HepG2 (cell line): ENCODE data around the gene APOC3. TPM values are rescaled to one million over a fixed set of nuclear protein-coding genes. Genes with fewer than 3 reads are reported as not detected.

ENCODE experiments used
- BRCA1 ChIP-seq: sonication (generic); formaldehyde crosslinking; IDR thresholded peaks from 2 replicates; pipeline ENCODE4 v1.4.0; 2020; ENCODE audit warnings: missing genetic modification reagents
- CENPX ChIP-seq: sonication (generic); formaldehyde crosslinking; IDR thresholded peaks from 2 replicates; pipeline ENCODE4 v1.9.0; 2021; ENCODE audit warnings: mild to moderate bottlenecking, missing genetic modification reagents, moderate library complexity
- CHD4 ChIP-seq: fragments of 200-600 bp; sonication (generic); IDR thresholded peaks from 2 replicates; pipeline ENCODE4 v1.7.0; 2017; ENCODE audit warnings: mild to moderate bottlenecking, low read length, borderline replicate concordance
- GFI1 ChIP-seq: sonication (generic); formaldehyde crosslinking; IDR thresholded peaks from 2 replicates; pipeline ENCODE4 v1.5.0; 2020; ENCODE audit warnings: missing genetic modification reagents, mild to moderate bottlenecking, borderline replicate concordance
- HDAC6 ChIP-seq: fragments of 200-600 bp; sonication (generic); IDR thresholded peaks from 2 replicates; pipeline ENCODE4 v1.7.0; 2017; ENCODE audit warnings: mild to moderate bottlenecking, antibody characterized with exemption, low read length, low read depth
- KMT2A ChIP-seq: sonication (generic); formaldehyde crosslinking; IDR thresholded peaks from 2 replicates; pipeline ENCODE4 v1.4.0; 2020; ENCODE audit warnings: missing genetic modification reagents
- NKX3-1 ChIP-seq: sonication (generic); formaldehyde crosslinking; IDR thresholded peaks from 2 replicates; pipeline ENCODE4 v1.5.0; 2020; ENCODE audit warnings: missing genetic modification reagents
- SNAPC2 ChIP-seq: sonication (generic); formaldehyde crosslinking; IDR thresholded peaks from 2 replicates; pipeline ENCODE4 v1.8.1; 2022; ENCODE audit warnings: mild to moderate bottlenecking, missing genetic modification reagents
- XBP1 ChIP-seq: sonication (generic); formaldehyde crosslinking; IDR thresholded peaks from 2 replicates; pipeline ENCODE4 v1.5.0; 2020; ENCODE audit warnings: missing genetic modification reagents
- ZC3H13 ChIP-seq: sonication (generic); formaldehyde crosslinking; IDR thresholded peaks from 2 replicates; pipeline ENCODE4 v1.8.1; 2023; ENCODE audit warnings: mild to moderate bottlenecking, missing genetic modification reagents, moderate library complexity
- ZNF296 ChIP-seq: sonication (generic); formaldehyde crosslinking; conservative IDR thresholded peaks from 2 replicates; pipeline ENCODE4 v1.5.0; 2020; ENCODE audit warnings: mild to moderate bottlenecking, missing genetic modification reagents
- ZNF44 ChIP-seq: sonication (generic); formaldehyde crosslinking; IDR thresholded peaks from 2 replicates; pipeline ENCODE4 v1.5.1; 2020; ENCODE audit warnings: mild to moderate bottlenecking, missing genetic modification reagents
- ZNF441 ChIP-seq: sonication (generic); formaldehyde crosslinking; IDR thresholded peaks from 2 replicates; pipeline ENCODE4 v1.7.0; 2021; ENCODE audit warnings: missing genetic modification reagents, borderline replicate concordance
- polyA plus RNA-seq, 8 experiments: library from polyadenylated mRNA; depleted of rRNA in 3 of 8; stranded (reverse) in 7 of 8; unstranded in 1 of 8; fragments of >200 nt; fragmentation: Illumina TruSeq in 4 of 8; extraction: Trizol in 4 of 8; gene quantifications; 2 replicates each; pipeline versions ENCODE4 v1.2.1 to v1.2.3, GENCODE V29; 2011 to 2016; ENCODE audit warnings: low read depth in 4 of 8, missing spikeins in 1 of 8, mixed read lengths in 1 of 8; ENCODE audit not compliant: insufficient read depth in 1 of 8
- total RNA-seq, 5 experiments: library from RNA; depleted of rRNA; stranded (reverse); fragments of >200 nt; fragmentation: Illumina TruSeq; extraction: Trizol; gene quantifications; 2 replicates each; pipeline ENCODE4 v1.2.3, GENCODE V29; 2016; ENCODE audit warnings: low read depth in 1 of 5
- TF ChIP-seq, protein P1 (sequence below): sonication (generic); formaldehyde crosslinking; IDR thresholded peaks from 2 replicates; pipeline ENCODE4 v1.9.0; 2022; ENCODE audit warnings: low read depth, missing genetic modification reagents
- TF ChIP-seq, protein P2 (sequence below): sonication (generic); formaldehyde crosslinking; IDR thresholded peaks from 2 replicates; pipeline ENCODE4 v1.5.0; 2020; ENCODE audit warnings: mild to moderate bottlenecking, missing genetic modification reagents
- TF ChIP-seq, protein P3 (sequence below): sonication (generic); formaldehyde crosslinking; IDR thresholded peaks from 2 replicates; pipeline ENCODE4 v1.5.0; 2020; ENCODE audit warnings: mild to moderate bottlenecking, missing genetic modification reagents
- TF ChIP-seq, protein P4 (sequence below): sonication (generic); formaldehyde crosslinking; IDR thresholded peaks from 2 replicates; pipeline ENCODE4 v1.9.0; 2021; ENCODE audit warnings: missing genetic modification reagents, borderline replicate concordance
- TF ChIP-seq, protein P5 (sequence below): sonication (generic); formaldehyde crosslinking; IDR thresholded peaks from 2 replicates; pipeline ENCODE4 v1.8.0; 2023; ENCODE audit warnings: mild to moderate bottlenecking, missing genetic modification reagents

The APOC3 gene
- total and polyA plus RNA-seq, 2 of the 13 experiments (the other 11 are each of a cell fraction or from before 2014, with no cell fraction given): 314 to 687 TPM

DNA sequence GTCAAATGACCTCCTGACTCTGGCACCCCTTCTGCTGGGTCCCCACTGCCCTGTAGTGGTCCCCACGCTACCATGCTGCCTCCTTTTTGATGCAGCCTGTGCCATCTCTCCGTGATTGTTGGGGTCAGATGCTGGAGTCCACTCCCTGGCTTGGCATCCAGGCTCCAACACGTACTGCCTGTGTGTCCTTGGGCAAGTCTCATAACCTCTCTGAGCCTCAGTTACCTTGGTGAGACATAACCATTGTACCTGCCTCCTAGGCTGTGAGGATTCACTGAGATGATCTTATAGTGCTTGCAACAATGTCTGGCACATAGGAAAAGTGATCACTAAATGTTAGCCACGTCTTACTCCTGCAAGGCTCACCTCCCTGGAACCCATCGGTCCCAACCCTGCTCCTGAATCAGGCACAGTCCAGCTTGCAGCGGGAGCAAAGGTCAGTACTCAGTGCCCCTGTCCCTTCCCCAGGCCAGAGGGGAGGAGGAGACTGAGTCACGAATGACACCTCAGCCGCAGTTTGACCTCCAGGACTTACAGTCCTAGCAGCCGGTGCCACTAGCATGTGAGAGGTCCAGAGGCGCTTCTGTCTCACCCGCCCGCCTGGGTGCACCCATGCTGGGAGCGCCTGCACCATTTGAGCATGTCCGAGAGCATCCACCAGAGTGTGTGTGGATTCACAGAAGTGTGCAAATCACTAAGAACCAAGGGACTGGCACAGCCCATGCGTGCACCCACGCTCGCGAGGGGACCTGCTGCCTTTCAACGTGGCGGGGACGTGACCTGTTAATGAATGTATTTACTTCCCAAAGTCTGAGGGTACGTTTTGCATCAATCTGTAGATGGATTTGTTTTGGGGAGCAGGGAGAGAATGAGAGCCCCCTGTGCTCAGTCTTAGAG lies 3.6 kb upstream of the APOC3 start (continued):
- TF ChIP-seq, protein P1, sequence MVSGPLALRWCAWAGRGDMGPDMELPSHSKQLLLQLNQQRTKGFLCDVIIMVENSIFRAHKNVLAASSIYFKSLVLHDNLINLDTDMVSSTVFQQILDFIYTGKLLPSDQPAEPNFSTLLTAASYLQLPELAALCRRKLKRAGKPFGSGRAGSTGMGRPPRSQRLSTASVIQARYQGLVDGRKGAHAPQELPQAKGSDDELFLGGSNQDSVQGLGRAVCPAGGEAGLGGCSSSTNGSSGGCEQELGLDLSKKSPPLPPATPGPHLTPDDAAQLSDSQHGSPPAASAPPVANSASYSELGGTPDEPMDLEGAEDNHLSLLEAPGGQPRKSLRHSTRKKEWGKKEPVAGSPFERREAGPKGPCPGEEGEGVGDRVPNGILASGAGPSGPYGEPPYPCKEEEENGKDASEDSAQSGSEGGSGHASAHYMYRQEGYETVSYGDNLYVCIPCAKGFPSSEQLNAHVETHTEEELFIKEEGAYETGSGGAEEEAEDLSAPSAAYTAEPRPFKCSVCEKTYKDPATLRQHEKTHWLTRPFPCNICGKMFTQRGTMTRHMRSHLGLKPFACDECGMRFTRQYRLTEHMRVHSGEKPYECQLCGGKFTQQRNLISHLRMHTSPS (CRISPR knock-in tag): no peak
- TF ChIP-seq, protein P2, sequence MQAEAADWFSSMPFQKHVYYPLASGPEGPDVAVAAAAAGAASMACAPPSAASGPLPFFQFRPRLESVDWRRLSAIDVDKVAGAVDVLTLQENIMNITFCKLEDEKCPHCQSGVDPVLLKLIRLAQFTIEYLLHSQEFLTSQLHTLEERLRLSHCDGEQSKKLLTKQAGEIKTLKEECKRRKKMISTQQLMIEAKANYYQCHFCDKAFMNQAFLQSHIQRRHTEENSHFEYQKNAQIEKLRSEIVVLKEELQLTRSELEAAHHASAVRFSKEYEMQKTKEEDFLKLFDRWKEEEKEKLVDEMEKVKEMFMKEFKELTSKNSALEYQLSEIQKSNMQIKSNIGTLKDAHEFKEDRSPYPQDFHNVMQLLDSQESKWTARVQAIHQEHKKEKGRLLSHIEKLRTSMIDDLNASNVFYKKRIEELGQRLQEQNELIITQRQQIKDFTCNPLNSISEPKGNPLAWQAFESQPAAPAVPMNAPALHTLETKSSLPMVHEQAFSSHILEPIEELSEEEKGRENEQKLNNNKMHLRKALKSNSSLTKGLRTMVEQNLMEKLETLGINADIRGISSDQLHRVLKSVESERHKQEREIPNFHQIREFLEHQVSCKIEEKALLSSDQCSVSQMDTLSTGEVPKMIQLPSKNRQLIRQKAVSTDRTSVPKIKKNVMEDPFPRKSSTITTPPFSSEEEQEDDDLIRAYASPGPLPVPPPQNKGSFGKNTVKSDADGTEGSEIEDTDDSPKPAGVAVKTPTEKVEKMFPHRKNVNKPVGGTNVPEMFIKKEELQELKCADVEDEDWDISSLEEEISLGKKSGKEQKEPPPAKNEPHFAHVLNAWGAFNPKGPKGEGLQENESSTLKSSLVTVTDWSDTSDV (CRISPR knock-in tag): peak; percentile 78; the same call in 1 of the 2 replicates
- TF ChIP-seq, protein P3, sequence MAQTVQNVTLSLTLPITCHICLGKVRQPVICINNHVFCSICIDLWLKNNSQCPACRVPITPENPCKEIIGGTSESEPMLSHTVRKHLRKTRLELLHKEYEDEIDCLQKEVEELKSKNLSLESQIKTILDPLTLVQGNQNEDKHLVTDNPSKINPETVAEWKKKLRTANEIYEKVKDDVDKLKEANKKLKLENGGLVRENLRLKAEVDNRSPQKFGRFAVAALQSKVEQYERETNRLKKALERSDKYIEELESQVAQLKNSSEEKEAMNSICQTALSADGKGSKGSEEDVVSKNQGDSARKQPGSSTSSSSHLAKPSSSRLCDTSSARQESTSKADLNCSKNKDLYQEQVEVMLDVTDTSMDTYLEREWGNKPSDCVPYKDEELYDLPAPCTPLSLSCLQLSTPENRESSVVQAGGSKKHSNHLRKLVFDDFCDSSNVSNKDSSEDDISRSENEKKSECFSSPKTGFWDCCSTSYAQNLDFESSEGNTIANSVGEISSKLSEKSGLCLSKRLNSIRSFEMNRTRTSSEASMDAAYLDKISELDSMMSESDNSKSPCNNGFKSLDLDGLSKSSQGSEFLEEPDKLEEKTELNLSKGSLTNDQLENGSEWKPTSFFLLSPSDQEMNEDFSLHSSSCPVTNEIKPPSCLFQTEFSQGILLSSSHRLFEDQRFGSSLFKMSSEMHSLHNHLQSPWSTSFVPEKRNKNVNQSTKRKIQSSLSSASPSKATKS (CRISPR knock-in tag): no peak
- no peak for TF ChIP-seq ZNF296 (CRISPR knock-in tag)
- no peak for TF ChIP-seq HDAC6
- TF ChIP-seq BRCA1: no peak
- TF ChIP-seq ZNF44: peak; percentile 43; the same call in 1 of the 2 replicates
- TF ChIP-seq, protein P4, sequence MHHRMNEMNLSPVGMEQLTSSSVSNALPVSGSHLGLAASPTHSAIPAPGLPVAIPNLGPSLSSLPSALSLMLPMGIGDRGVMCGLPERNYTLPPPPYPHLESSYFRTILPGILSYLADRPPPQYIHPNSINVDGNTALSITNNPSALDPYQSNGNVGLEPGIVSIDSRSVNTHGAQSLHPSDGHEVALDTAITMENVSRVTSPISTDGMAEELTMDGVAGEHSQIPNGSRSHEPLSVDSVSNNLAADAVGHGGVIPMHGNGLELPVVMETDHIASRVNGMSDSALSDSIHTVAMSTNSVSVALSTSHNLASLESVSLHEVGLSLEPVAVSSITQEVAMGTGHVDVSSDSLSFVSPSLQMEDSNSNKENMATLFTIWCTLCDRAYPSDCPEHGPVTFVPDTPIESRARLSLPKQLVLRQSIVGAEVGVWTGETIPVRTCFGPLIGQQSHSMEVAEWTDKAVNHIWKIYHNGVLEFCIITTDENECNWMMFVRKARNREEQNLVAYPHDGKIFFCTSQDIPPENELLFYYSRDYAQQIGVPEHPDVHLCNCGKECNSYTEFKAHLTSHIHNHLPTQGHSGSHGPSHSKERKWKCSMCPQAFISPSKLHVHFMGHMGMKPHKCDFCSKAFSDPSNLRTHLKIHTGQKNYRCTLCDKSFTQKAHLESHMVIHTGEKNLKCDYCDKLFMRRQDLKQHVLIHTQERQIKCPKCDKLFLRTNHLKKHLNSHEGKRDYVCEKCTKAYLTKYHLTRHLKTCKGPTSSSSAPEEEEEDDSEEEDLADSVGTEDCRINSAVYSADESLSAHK: no peak
- no peak for TF ChIP-seq NKX3-1 (CRISPR knock-in tag)
- TF ChIP-seq XBP1 (CRISPR knock-in tag): no peak
- TF ChIP-seq KMT2A (CRISPR knock-in tag): no peak
- no peak for TF ChIP-seq ZC3H13 (CRISPR knock-in tag)
- TF ChIP-seq CENPX (CRISPR knock-in tag): no peak
- TF ChIP-seq SNAPC2 (CRISPR knock-in tag): 0 out of 2 replicates have a peak, but pooled peaks have one; percentile 33
- TF ChIP-seq CHD4: peak; percentile 71; the same call in 1 of the 2 replicates
- TF ChIP-seq, protein P5, sequence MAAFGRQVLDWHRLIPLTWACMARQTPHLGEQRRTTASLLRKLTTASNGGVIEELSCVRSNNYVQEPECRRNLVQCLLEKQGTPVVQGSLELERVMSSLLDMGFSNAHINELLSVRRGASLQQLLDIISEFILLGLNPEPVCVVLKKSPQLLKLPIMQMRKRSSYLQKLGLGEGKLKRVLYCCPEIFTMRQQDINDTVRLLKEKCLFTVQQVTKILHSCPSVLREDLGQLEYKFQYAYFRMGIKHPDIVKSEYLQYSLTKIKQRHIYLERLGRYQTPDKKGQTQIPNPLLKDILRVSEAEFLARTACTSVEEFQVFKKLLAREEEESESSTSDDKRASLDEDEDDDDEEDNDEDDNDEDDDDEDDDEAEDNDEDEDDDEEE: 0 out of 2 replicates have a peak, but pooled peaks have one; percentile 46
- TF ChIP-seq ZNF441: no peak
- TF ChIP-seq GFI1 (CRISPR knock-in tag): peak; percentile 23; the same call in 1 of the 2 replicates
